ENCODE measurements around the gene MRGPRG. TPM values are rescaled to one million over a fixed set of nuclear protein-coding genes. Genes with fewer than 3 reads are reported as not detected.
"Not testable (repeated sequence)": the region's sequence is repeated elsewhere in the genome, so short reads cannot be mapped to it uniquely, and the experiment has no call there.

MRGPRG gene
- total RNA-seq, 4 donors from 2014 or later = not detected

DNA sequence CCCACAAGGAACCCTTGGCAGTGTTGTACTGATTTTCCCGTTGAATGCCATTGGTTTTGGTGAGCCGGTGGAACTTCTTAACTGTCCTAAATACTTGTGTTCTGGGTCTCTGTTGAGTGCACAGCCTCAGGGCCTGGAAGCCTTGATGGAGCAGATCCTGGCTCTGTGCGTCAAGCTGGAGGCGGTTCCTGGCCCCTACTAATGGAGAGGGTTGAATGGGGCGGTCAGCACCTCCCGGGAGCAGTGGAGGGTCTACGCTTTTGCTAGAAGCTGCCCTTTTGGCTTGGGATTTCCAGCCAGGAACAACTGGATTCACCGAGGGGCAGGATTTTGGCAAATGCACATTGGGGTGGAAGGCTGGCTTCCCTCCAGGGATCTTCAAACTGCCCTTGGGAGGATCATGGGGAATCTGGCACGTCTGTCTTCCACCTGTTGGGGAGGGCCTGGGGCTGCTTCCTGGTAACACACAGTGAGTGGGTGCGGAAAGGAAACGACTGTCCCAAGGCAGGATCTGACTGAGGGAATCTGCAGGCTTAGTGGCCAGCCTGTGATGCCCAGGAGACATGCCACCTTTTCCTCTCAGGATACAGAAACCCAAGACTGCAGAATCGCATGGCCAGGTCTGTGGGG lies 46.6 kb downstream of the MRGPRG start:
- H3K27ac ChIP-seq = no peak overlapping the region
- H3K36me3 ChIP-seq = no peaks in the 10 kb centered on the region
- peaks cover 0 to 12% (median under 1%) of the 10 kb centered on the region in 4 donors for H3K9me3 ChIP-seq
- DNase-seq (ENCODE audit: low spot score in 2 of 2) = no peak
- no peaks in the 10 kb centered on the region for H3K27me3 ChIP-seq
- H3K4me1 ChIP-seq = peaks cover 0 to 17% (median 9%) of the 10 kb centered on the region in 4 donors
- 71 to 80% methylated on average over 9 to 11 of the region's 12 CpGs for WGBS, 2 donors
- TF ChIP-seq, protein P1, sequence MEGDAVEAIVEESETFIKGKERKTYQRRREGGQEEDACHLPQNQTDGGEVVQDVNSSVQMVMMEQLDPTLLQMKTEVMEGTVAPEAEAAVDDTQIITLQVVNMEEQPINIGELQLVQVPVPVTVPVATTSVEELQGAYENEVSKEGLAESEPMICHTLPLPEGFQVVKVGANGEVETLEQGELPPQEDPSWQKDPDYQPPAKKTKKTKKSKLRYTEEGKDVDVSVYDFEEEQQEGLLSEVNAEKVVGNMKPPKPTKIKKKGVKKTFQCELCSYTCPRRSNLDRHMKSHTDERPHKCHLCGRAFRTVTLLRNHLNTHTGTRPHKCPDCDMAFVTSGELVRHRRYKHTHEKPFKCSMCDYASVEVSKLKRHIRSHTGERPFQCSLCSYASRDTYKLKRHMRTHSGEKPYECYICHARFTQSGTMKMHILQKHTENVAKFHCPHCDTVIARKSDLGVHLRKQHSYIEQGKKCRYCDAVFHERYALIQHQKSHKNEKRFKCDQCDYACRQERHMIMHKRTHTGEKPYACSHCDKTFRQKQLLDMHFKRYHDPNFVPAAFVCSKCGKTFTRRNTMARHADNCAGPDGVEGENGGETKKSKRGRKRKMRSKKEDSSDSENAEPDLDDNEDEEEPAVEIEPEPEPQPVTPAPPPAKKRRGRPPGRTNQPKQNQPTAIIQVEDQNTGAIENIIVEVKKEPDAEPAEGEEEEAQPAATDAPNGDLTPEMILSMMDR (IDR thresholded peaks at IDR 0.05) = no peak
- TF ChIP-seq EP300 (IDR thresholded peaks at IDR 0.05) (no peak), POLR2A (IDR thresholded peaks at IDR 0.05) (no peak)
- no peak overlapping the region for H3K4me3 ChIP-seq

DNA sequence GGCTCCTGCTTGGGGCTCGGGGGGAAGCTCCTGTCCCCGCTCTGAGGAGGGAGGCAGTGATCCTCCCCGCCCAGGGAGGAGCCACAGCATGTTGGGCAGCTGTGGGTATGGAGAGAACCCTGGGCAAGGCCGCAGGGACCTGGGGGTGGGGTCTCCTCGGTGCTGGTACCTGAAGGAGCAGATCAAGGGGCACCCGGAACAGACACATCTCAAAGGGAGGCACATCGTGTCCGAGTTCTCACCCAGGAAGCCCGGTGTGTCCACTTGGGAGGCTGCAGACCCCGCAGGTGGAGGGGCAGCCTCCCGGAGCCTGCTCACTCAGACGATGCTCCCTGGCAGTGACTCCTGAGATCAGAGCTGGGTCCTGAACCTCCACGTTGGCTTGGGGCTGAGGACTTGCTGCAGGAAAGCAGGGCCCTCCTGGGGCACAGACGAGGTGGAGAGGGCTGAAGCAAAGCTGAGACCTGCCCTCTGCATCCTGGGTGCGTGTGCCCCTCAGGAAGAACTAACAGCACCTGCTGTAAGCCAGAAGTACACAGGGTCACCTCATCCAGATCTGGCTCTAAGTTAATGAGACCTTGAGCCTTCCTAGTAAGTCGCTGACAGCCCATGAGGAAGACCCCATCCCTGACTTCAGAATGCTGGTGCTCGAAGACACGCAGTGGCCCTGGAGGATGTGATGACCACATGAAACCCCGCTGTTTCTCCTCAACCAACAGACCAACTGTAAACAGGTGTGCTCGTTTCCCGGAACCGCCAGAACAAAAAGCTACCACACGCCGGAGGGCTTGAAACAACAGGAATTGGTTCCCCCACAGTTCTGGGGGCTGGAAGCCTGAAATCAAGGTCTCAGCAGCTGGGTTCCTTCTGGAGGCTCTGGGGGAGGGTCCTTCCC lies 47.6 kb downstream of the MRGPRG start:
- Histone ChIP-seq H3K27me3 (no peaks in the 10 kb centered on the region), H3K4me3 (no peak overlapping the region), H3K36me3 (no peaks in the 10 kb centered on the region), H3K9me3 (peaks cover 0 to 3% (median 0%) of the 10 kb centered on the region in 4 donors), H3K4me1 (peaks cover 0 to 17% (median 9%) of the 10 kb centered on the region in 4 donors), H3K27ac (no peak overlapping the region)
- DNase-seq (ENCODE audit: low spot score in 2 of 2) = no peak
- TF ChIP-seq EP300 (IDR thresholded peaks at IDR 0.05) = no peak
- no peak for TF ChIP-seq POLR2A (IDR thresholded peaks at IDR 0.05)
- TF ChIP-seq, protein P1 (IDR thresholded peaks at IDR 0.05) = no peak
- WGBS, 2 donors = 76 to 84% methylated on average over 13 to 24 of the region's 24 CpGs

DNA sequence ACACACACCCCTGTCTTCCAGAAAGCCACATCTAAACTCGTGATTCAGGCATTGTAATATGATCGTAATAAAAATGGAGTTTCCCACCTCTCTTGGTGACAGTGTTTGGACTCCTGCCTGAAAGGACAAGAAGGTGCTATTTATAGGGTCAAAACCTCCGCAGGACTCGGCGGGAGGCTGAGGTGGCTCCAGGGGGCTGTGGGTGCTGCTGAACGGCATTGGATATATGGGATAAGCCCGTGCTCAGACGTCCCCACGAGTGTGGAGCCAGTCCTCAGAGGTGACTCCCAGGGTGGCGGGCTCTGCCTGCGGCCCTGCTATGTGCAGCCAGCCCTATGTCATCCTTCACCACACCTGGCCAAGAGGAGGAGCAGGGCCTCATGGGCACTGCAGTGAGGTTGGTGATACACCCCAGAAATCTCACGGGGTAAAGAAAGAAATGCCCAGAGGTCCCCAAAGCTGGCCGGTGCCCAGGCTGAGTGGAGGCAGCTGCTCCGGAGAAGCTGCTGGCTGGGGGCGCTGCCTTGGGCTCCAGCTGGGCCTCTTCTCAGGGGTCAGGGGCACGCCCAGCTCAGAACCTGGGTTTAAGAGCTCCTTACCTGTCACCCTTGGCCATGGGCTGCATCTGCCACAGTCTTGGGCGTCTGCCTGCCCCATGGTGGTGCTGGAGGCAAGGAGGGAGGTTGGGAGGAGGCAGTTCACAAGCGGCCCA lies 48.4 kb downstream of the MRGPRG start:
- DNase-seq (ENCODE audit: low spot score in 2 of 2) = no peak
- H3K27me3 ChIP-seq = no peaks in the 10 kb centered on the region
- peak overlapping the region in 1 of 4 donors; percentile 75 for H3K27ac ChIP-seq
- no peaks in the 10 kb centered on the region for H3K9me3 ChIP-seq
- H3K4me1 ChIP-seq = peaks cover 0 to 24% (median 14%) of the 10 kb centered on the region in 4 donors
- WGBS, 2 donors = 55 to 63% methylated on average over 14 to 15 of the region's 18 CpGs
- no peak overlapping the region for H3K4me3 ChIP-seq
- no peaks in the 10 kb centered on the region for H3K36me3 ChIP-seq
- TF ChIP-seq POLR2A (IDR thresholded peaks at IDR 0.05) (no peak), EP300 (IDR thresholded peaks at IDR 0.05) (no peak)
- TF ChIP-seq, protein P1 (IDR thresholded peaks at IDR 0.05) = no peak

DNA sequence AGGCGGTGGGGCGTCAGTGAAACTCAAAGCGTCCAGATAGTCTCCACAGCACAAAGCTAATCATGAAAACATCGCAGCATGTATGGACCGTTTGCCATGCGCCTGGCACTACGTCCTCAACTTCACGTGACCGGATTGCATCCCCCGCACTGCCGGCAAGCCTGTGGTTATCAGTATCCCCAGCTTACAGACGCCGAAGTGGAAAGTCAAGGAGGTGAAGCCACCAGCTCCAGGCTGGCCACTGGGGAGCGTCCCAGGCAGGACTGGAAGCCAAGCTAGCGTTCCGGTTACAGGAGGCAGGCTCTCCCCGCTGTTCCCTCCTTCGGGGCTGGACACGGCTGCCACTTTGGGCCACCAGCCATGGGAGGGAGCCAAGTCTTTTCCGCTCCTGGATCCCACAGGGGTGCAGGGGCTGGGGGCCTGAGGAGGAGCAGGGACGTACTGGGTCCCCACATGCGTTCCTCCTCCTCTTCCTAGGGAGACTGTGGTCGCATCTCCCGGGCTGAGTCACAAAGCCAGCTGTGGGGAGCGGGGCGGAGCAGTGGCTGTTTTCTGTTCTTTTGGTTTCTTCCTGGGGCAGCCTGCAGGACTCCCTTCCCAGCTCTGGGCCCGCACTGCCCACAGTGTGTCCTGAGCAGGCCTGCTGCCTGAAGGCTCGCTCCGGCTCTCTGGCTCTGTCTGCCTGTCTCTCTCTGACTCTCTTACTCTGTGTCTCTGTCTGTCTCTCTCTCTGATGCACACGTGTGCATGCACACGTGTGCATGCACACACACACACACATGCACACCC lies 49.2 kb downstream of the MRGPRG start:
- TF ChIP-seq POLR2A (IDR thresholded peaks at IDR 0.05) = no peak
- TF ChIP-seq, protein P1 (IDR thresholded peaks at IDR 0.05) = no peak
- no peak for TF ChIP-seq EP300 (IDR thresholded peaks at IDR 0.05)
- no peaks in the 10 kb centered on the region for H3K27me3 ChIP-seq
- H3K9me3 ChIP-seq = no peaks in the 10 kb centered on the region
- peaks cover 0 to 24% (median 14%) of the 10 kb centered on the region in 4 donors for H3K4me1 ChIP-seq
- no peaks in the 10 kb centered on the region for H3K36me3 ChIP-seq
- DNase-seq (ENCODE audit: low spot score in 2 of 2) = peak in 1 of 2 donors; percentile 49
- peak overlapping the region; percentile 10 to 43 (median 26) for H3K4me3 ChIP-seq
- 5 to 10% methylated on average over 16 to 29 of the region's 31 CpGs for WGBS, 2 donors
- peak overlapping the region in 3 of 4 donors; percentile 31 to 75 (median 68) for H3K27ac ChIP-seq

DNA sequence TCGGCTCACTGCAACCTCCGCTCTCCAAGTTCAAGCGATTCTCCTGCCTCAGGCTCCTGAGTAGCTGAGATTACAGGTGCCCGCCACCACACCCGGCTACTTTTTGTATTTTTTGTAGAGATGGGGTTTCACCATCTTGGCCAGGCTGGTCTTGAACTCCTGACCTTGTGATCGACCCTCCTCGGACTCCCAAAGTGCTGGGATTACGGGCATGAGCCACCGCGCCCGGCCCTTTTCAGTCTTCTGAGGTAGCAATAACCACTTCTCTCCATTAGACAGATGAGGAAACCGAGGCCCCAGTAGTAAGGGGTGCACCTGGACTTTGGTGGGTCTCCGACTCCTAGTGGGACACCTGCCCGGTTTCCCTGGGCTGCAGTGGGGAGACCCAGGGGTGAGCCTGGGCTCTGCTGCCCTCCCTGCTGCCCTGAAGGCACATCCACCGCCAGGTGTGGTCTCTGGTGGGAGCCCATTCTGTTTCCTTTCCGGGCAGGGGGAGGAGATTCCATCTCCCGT lies 49.8 kb downstream of the MRGPRG start:
- H3K27ac ChIP-seq = peak overlapping the region in 3 of 4 donors; percentile 31 to 75 (median 68)
- H3K27me3 ChIP-seq; DNase-seq (ENCODE audit: low spot score in 2 of 2); H3K9me3 ChIP-seq; H3K36me3 ChIP-seq: not testable (repeated sequence)
- peak overlapping the region in 2 of 4 donors; percentile 20 to 43 for H3K4me3 ChIP-seq
- H3K4me1 ChIP-seq = peaks cover 0 to 28% (median 17%) of the 10 kb centered on the region in 4 donors
- 80 to 92% methylated on average over 14 to 16 of the region's 17 CpGs for whole genome bisulfite sequencing, 2 donors

Measured in tibial nerve (tissue), 4 donors.